GM23248 (cell line): Measurements from ENCODE around the gene WWOX.

ENCODE experiments used
- EZH2 ChIP-seq: fragments of 200-600 bp; sonication (generic); IDR thresholded peaks from 2 replicates; pipeline ENCODE4 v1.6.1; 2018; ENCODE audit warnings: antibody characterized with exemption, mild to moderate bottlenecking; ENCODE audit not compliant: insufficient read depth, poor library complexity, severe bottlenecking
- EZH2phosphoT487 ChIP-seq: fragments of 200-600 bp; sonication (generic); IDR thresholded peaks from 2 replicates; pipeline ENCODE4 v1.6.1; 2018; ENCODE audit warnings: antibody characterized with exemption, moderate library complexity, mild to moderate bottlenecking, low read depth; ENCODE audit not compliant: insufficient read depth

DNA sequence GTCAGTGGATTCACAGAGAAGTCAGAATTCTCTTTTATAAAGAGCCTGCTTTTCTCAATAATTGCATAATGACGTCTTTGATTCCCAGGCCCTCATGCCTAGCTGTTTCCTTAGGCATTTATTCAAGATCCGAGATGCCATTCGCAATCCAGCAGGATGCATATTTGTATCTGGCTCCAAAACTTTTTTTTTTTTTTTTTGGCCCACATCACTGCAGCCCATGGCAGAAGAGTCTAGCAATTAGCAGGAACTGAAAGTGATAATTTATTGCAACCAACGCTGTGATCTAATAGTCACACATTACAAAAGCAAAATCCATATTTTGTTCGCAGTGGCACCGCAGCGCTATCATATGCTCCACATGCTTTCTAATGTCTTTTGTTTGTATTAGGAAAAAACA is 997.7 kb downstream of the WWOX start:
- TF ChIP-seq EZH2 = no peak
- TF ChIP-seq EZH2phosphoT487 = no peak
